HepG2 (cell line): ENCODE results near the gene SBNO2. TPM values are rescaled to one million over a fixed set of nuclear protein-coding genes. Genes with fewer than 3 reads are reported as not detected.

Experiments
- ATAD3A ChIP-seq: sonication (generic); formaldehyde crosslinking; IDR thresholded peaks from 2 replicates; pipeline ENCODE4 v1.4.0; 2020; ENCODE audit warnings: missing genetic modification reagents
- ATF7-NPFF ChIP-seq: sonication (generic); formaldehyde crosslinking; IDR thresholded peaks from 2 replicates; pipeline ENCODE4 v1.8.1; 2023; ENCODE audit warnings: mild to moderate bottlenecking, low read depth, missing genetic modification reagents, moderate library complexity
- ESRRA ChIP-seq: sonication (generic); formaldehyde crosslinking; IDR thresholded peaks from 2 replicates; pipeline ENCODE4 v1.5.1; 2020; ENCODE audit warnings: mild to moderate bottlenecking, low read depth, missing genetic modification reagents
- HNF4A ChIP-seq: sonication (generic); formaldehyde crosslinking; IDR thresholded peaks from 2 replicates; pipeline ENCODE4 v1.4.0; 2020; ENCODE audit warnings: missing genetic modification reagents
- HNRNPK ChIP-seq: fragments of 200-400 bp; formaldehyde crosslinking; IDR thresholded peaks from 2 replicates; pipeline ENCODE4 v1.6.1; 2018; ENCODE audit warnings: low read length, low read depth, moderate library complexity, mild to moderate bottlenecking; ENCODE audit not compliant: poor library complexity, severe bottlenecking
- HOXA3 ChIP-seq: sonication (generic); formaldehyde crosslinking; IDR thresholded peaks from 2 replicates; pipeline ENCODE4 v1.5.0; 2020; ENCODE audit warnings: missing genetic modification reagents
- TEAD3 ChIP-seq: optimal IDR thresholded peaks from 2 replicates; pipeline ENCODE3; 2016; ENCODE audit warnings: borderline replicate concordance
- ZBTB42 ChIP-seq: sonication (generic); formaldehyde crosslinking; IDR thresholded peaks from 2 replicates; pipeline ENCODE4 v1.5.0; 2020; ENCODE audit warnings: mild to moderate bottlenecking, missing genetic modification reagents
- ZEB1 ChIP-seq: IDR thresholded peaks from 2 replicates; pipeline ENCODE4 v1.6.1; 2012; ENCODE audit warnings: mild to moderate bottlenecking, low read depth, inconsistent platforms; ENCODE audit not compliant: insufficient replicate concordance
- ZNF816 ChIP-seq: sonication (generic); formaldehyde crosslinking; IDR thresholded peaks from 2 replicates; pipeline ENCODE4 v1.8.0; 2022; ENCODE audit warnings: missing genetic modification reagents, mild to moderate bottlenecking, borderline replicate concordance
- ZNF878 ChIP-seq: sonication (generic); formaldehyde crosslinking; IDR thresholded peaks from 2 replicates; pipeline ENCODE4 v1.8.1; 2023; ENCODE audit warnings: mild to moderate bottlenecking, missing genetic modification reagents, moderate library complexity
- polyA plus RNA-seq, 8 experiments: library from polyadenylated mRNA; depleted of rRNA in 3 of 8; stranded (reverse) in 7 of 8; unstranded in 1 of 8; fragments of >200 nt; fragmentation: Illumina TruSeq in 4 of 8; extraction: Trizol in 4 of 8; gene quantifications; 2 replicates each; pipeline versions ENCODE4 v1.2.1 to v1.2.3, GENCODE V29; 2011 to 2016; ENCODE audit warnings: low read depth in 4 of 8, missing spikeins in 1 of 8, mixed read lengths in 1 of 8; ENCODE audit not compliant: insufficient read depth in 1 of 8
- total RNA-seq, 5 experiments: library from RNA; depleted of rRNA; stranded (reverse); fragments of >200 nt; fragmentation: Illumina TruSeq; extraction: Trizol; gene quantifications; 2 replicates each; pipeline ENCODE4 v1.2.3, GENCODE V29; 2016; ENCODE audit warnings: low read depth in 1 of 5
- TF ChIP-seq, protein P1 (sequence below): sonication (generic); formaldehyde crosslinking; IDR thresholded peaks from 2 replicates; pipeline ENCODE4 v1.5.0; 2020; ENCODE audit warnings: mild to moderate bottlenecking, missing genetic modification reagents
- TF ChIP-seq, protein P2 (sequence below): sonication (generic); formaldehyde crosslinking; IDR thresholded peaks from 2 replicates; pipeline ENCODE4 v1.4.0; 2020; ENCODE audit warnings: mild to moderate bottlenecking, missing genetic modification reagents
- TF ChIP-seq, protein P3 (sequence below): sonication (generic); formaldehyde crosslinking; IDR thresholded peaks from 2 replicates; pipeline ENCODE4 v1.8.1; 2023; ENCODE audit warnings: missing genetic modification reagents, inconsistent platforms, borderline replicate concordance
- TF ChIP-seq, protein P4 (sequence below): sonication (generic); formaldehyde crosslinking; IDR thresholded peaks from 2 replicates; pipeline ENCODE4 v1.4.0; 2020; ENCODE audit warnings: low read depth, mild to moderate bottlenecking, missing genetic modification reagents
- TF ChIP-seq, protein P5 (sequence below): sonication (generic); formaldehyde crosslinking; IDR thresholded peaks from 2 replicates; pipeline ENCODE4 v1.8.0; 2022; ENCODE audit warnings: missing genetic modification reagents, mild to moderate bottlenecking, moderate library complexity, borderline replicate concordance

The SBNO2 gene
- total and polyA plus RNA-seq, 2 of the 13 experiments (the other 11 are each of a cell fraction or from before 2014, with no cell fraction given): 8.6 to 10.4 TPM

DNA sequence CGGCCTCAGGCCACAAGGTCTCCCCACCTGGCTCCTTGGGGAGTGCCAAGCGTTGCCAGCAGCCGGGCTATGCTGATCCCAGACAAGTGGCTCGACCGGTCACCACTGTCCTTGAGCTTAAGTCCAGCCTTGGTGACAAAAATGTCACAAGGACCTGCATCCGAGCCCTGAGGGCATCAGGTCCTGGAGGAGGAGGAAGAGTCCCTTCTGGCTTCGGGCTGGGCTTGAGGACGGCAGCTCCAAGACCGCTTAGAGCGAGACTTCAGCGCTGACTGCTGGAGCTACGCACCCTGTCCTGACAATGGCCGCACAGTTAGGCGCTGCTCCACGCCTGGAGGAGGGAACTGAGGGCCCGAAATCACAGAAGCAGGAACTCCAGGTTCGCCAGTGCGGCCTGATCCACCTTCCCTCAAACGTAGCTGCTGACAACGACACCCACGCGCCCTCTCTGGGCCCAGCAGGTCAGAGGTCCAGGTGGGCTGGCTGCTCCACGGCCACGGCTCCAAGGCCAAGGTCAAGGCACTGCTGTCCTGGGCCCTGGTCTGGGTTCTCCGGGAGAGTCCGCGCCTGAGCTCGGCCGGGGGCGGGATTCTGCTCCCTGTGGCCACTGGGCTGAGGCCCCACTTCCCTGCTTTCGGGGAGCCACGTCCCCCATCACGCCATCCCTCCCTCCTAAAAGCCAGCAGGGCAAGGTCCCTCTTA, 7.0 kb downstream of the SBNO2 start (continued):
- TF ChIP-seq, protein P1, sequence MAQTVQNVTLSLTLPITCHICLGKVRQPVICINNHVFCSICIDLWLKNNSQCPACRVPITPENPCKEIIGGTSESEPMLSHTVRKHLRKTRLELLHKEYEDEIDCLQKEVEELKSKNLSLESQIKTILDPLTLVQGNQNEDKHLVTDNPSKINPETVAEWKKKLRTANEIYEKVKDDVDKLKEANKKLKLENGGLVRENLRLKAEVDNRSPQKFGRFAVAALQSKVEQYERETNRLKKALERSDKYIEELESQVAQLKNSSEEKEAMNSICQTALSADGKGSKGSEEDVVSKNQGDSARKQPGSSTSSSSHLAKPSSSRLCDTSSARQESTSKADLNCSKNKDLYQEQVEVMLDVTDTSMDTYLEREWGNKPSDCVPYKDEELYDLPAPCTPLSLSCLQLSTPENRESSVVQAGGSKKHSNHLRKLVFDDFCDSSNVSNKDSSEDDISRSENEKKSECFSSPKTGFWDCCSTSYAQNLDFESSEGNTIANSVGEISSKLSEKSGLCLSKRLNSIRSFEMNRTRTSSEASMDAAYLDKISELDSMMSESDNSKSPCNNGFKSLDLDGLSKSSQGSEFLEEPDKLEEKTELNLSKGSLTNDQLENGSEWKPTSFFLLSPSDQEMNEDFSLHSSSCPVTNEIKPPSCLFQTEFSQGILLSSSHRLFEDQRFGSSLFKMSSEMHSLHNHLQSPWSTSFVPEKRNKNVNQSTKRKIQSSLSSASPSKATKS (CRISPR knock-in tag): no peak
- TF ChIP-seq TEAD3 (CRISPR knock-in tag): no peak
- no peak for TF ChIP-seq ATF7-NPFF
- no peak for TF ChIP-seq ATAD3A
- TF ChIP-seq HNRNPK: no peak
- TF ChIP-seq, protein P2, sequence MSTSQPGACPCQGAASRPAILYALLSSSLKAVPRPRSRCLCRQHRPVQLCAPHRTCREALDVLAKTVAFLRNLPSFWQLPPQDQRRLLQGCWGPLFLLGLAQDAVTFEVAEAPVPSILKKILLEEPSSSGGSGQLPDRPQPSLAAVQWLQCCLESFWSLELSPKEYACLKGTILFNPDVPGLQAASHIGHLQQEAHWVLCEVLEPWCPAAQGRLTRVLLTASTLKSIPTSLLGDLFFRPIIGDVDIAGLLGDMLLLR: no peak
- TF ChIP-seq, protein P3, sequence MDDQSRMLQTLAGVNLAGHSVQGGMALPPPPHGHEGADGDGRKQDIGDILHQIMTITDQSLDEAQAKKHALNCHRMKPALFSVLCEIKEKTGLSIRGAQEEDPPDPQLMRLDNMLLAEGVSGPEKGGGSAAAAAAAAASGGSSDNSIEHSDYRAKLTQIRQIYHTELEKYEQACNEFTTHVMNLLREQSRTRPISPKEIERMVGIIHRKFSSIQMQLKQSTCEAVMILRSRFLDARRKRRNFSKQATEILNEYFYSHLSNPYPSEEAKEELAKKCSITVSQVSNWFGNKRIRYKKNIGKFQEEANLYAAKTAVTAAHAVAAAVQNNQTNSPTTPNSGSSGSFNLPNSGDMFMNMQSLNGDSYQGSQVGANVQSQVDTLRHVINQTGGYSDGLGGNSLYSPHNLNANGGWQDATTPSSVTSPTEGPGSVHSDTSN: no peak
- TF ChIP-seq, protein P4, sequence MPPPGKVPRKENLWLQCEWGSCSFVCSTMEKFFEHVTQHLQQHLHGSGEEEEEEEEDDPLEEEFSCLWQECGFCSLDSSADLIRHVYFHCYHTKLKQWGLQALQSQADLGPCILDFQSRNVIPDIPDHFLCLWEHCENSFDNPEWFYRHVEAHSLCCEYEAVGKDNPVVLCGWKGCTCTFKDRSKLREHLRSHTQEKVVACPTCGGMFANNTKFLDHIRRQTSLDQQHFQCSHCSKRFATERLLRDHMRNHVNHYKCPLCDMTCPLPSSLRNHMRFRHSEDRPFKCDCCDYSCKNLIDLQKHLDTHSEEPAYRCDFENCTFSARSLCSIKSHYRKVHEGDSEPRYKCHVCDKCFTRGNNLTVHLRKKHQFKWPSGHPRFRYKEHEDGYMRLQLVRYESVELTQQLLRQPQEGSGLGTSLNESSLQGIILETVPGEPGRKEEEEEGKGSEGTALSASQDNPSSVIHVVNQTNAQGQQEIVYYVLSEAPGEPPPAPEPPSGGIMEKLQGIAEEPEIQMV (CRISPR knock-in tag): no peak
- TF ChIP-seq, protein P5, sequence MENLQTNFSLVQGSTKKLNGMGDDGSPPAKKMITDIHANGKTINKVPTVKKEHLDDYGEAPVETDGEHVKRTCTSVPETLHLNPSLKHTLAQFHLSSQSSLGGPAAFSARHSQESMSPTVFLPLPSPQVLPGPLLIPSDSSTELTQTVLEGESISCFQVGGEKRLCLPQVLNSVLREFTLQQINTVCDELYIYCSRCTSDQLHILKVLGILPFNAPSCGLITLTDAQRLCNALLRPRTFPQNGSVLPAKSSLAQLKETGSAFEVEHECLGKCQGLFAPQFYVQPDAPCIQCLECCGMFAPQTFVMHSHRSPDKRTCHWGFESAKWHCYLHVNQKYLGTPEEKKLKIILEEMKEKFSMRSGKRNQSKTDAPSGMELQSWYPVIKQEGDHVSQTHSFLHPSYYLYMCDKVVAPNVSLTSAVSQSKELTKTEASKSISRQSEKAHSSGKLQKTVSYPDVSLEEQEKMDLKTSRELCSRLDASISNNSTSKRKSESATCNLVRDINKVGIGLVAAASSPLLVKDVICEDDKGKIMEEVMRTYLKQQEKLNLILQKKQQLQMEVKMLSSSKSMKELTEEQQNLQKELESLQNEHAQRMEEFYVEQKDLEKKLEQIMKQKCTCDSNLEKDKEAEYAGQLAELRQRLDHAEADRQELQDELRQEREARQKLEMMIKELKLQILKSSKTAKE: peak; percentile 59
- no peak for TF ChIP-seq ZBTB42
- TF ChIP-seq HNF4A (CRISPR knock-in tag): peak; percentile 53; the same call in 1 of the 2 replicates
- TF ChIP-seq ZNF878 (CRISPR knock-in tag): no peak
- no peak for TF ChIP-seq ZEB1
- TF ChIP-seq ZNF816 (CRISPR knock-in tag): no peak
- TF ChIP-seq HOXA3 (CRISPR knock-in tag): peak; percentile 60; the same call in 1 of the 2 replicates
- peak; percentile 33; the same call in 1 of the 2 replicates for TF ChIP-seq ESRRA (CRISPR knock-in tag)
